ENCODE results near the gene CCNB3.

The CCNB3 gene

GRCh38 chrX:50375481-50376267 is 171.1 kb downstream of the CCNB3 start:
- DNase-seq: no peak

GRCh38 chrX:50381729-50382415 is 177.3 kb downstream of the CCNB3 start:
- no peak for DNase-seq

- DNase-seq: no peak
Observed at GRCh38 chrX:50386520-50386919, 182.0 kb downstream of the CCNB3 start.

- DNase-seq: no peak
Observed at GRCh38 chrX:50393902-50394301, 189.3 kb downstream of the CCNB3 start.

All from fibroblast of skin of back (primary cell).